ENCODE results near the gene HLTF.

HLTF gene

DNA sequence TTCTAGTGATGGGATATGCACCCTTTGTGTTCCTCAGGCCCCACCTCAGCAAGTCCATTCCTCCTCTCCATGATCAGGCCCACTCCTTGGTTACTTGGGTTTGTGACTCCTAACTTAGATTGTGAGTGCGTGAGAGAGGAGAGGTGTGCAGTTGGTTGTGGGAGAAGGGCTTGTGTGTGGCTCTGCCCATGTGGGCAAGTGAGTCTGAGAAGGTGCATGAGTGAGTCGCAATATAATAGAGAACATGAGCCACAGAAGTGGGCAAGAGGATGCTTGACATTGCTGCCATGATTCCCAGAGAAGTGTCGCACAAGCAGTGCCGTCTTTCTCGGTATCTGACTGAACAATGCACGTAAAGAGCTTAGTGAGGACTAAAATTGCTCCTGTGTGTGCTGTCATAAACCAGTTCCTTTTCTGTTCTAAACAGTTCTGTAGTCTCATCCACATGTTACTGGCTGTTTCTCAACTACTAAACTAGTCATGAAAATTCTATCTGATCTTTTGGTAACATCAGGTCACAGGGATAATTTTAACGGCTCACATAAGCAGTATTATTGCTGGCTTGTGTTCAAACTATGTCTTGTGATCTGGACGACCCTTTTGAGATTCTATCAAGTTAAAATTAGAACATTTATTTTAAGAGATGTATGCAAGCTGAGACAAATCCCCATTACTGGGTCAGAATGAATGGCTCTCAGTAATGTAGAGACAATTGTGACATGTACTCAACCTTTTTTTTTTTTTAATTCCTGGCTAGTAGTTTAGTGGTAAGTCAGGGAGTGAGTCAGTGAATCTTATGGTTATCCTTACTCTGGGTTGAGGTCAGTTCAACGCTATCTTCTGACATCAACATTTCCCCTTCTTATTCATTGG is 69.4 kb downstream of the HLTF start:
- no peak for DNase-seq (ENCODE audit: low read depth)

DNA sequence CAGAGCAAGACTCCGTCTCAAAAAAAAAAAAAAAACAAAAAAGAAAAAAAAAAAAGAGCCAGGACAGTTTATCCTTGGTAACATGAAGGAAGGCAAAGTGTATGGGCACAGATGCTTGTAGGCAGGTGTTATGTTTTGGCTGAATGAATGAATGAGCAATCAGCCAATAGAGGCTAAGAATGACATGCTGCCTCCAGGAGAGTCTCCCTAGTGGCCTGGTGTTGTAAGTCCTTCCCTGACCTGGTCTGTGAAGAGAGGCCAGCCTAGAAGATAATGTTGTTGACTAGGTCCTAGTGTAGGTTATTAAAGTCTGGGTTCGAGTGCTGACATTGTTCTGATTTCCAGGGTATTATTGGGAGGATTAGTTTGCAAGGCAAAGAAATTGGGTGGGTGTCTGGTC is 70.1 kb downstream of the HLTF start:
- no peak for DNase-seq (ENCODE audit: low read depth)

DNA sequence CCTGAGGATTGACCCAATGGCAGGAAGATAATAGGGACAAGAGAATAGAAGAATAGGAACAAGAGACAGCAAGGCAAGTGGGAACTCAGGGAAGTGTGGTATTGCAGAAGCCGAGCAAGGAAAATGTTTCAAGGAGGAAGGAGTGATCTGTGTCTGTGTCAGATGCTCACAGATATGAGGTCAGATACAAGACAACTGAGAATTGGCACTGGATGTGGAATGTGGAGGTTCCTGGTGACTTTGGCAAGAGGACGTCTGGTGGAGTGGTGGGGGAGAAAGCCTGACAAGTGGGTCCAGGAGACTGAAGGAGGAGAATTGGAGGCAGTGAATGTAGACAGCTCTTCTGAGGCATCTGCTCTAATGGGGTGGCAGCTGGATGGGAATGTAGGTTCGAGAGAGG is 70.9 kb downstream of the HLTF start:
- no peak for DNase-seq (ENCODE audit: low read depth)

DNA sequence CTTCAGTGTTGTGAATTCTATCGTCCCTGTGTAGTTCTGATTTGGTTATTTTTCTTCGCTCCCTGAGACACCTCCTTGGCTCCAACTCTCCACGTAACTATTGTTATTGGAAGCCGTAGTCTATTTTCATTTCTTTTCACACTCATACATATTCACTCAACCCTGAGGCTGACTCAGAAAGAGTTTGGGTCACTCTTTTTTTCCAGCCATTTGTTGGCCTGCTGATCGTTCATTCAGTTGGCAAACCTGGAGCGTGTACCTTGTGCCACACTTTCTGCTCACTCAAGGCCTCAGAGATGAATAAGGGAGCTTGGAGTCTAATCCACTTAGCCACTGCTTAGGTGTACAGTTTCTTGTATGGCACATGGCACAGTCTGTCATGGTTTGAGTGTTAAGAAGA is 72.6 kb downstream of the HLTF start:
- no peak for DNase-seq (ENCODE audit: low read depth)

DNA sequence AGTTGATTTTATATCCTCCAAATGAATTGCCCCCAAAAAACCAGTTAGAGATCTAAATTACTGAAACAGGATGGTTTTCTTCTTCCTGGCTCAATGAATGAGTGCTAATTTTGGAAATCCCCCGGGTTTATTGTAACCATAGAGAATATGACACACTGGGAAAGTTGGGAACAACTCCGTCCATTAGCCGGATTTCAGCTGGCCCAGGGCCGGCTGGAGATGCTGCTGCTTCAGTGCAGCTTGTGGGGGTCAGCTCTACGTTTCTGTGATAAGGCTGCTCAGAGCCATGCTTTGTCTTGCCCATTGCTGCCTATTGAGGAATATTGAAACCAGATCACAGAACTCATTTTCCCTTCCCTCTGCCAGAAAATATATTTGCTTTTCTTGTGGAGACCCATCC is 74.7 kb downstream of the HLTF start:
- DNase-seq (ENCODE audit: low read depth) = no peak

DNA sequence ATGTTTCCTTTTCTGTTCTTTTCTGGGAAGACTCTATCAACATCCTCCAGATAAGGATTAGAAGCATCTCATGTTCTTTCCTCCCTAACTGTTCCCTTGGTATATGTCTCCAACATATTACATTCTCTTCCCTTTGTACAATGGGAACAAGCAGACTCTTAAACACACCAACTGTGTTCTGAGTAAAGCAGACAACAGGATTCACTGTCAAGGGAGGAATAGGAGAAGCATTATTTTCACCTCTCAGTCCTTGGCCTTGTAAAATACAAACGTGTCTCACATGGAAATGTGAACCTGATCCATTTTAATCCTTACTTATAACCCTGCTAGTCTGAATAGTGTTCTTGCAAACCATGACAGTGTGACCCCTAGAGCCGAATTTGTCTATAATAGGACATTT is 75.4 kb downstream of the HLTF start:
- DNase-seq (ENCODE audit: low read depth) = no peak

DNA sequence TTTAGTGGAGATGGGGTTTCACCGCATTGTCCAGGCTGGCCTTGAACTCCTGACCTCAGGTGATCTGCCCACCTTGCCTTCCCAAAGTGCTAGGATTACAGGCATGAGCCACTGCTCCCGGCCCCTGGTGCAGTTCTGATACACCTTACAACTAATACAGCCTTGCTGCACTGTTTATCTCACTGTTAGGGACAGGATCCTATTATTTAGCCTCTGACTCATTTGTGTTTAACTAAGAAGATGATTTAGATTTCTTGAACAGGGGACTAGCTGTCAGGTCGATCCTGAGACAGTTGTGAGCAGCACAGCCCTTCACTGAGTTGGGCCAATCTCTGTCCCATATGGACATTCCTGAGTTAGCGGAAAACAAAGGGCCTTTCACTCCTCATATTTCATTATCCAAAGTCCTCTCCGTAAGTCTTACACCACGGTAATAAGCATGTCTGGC is 75.8 kb downstream of the HLTF start:
- DNase-seq (ENCODE audit: low read depth) = no peak

DNA sequence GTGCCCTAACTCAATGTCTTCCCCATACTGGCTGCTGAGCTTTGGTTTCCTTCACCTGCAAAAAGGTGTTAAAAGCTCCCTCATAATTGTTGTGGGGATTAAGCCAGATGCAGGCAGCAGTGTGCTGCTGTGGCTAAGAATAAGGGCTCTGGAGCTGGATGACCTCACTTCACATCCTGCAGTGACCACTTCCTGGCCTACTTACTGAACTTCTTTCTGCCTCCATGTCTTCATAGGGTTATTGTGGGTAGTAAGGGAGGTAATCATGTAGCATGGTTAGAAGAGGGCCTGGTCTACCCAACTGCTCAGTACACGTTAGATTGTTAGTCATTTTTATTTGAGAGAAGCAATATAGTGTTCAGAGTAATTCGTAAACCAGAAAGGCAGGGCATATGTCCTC is 76.6 kb downstream of the HLTF start:
- DNase-seq (ENCODE audit: low read depth) = peak; percentile 5

DNA sequence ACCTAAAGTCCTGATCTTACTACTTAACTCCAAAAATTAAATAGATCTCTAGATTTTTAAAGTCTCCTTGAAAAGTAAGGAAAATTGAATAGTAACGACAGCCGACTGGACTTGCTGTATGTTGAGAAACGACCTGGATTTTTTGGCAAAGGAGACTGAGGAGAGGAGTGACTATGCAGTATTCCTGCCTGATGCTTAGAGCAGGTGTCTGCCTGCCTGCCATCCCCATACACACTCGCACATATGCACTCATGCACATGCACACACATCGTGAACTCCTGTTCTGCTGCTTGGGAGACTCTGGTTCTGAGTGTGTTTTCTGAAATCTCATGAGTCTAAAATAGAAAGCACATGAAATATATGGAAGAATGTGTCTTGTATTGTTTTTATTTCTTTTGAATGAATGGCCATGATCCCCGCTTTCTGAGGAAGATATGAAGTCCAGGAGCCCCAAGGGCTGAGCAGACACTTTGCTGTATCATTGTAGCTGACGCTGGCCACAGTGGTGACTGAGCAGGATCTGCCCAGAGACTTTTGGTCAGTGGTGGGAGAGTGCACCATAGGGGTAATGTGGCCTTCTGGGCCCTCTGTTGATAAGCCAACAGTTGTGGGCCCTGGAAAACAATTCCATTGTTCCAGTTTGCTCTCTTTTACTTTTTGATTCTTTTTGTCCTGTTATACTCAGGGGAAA is 78.6 kb downstream of the HLTF start:
- DNase-seq (ENCODE audit: low read depth) = no peak

DNA sequence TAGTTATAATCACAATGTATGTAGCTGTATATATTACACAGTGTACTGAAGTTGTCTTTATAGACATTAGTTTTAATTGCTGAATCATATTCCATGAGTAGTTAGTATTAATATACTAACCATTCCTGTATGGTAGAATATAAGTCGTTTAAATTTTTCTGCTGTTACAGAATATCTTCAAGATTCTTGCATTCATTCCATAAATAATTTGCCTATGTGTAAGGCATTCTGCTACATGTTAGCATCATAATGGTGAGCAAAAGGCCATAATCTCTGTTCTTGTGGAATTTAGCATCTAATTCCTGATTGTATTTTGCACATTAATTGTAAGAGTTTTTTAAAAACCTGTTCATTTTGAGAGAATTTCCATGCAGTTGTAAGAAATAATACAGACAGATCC is 80.9 kb downstream of the HLTF start:
- DNase-seq (ENCODE audit: low read depth) = no peak

DNA sequence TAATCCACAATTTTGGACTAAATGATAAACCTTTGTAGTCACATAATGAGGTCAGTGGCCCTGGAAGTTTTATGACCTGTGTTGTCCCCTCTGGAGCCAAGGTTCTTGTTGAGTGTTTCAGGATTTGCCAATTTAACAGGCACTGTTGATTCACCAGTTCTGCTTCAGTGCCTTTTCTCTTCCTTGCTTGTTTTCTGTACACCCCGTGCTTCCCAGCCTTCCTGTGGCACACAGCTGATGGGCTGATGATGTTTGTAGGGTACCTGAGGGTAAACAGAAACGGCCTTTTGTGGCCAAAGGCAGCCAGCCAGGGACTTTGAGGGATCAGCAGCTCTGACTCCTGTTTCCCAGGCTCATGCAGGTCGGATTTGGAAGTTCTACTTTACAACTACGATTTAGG is 81.7 kb downstream of the HLTF start:
- no peak for DNase-seq (ENCODE audit: low read depth)

DNA sequence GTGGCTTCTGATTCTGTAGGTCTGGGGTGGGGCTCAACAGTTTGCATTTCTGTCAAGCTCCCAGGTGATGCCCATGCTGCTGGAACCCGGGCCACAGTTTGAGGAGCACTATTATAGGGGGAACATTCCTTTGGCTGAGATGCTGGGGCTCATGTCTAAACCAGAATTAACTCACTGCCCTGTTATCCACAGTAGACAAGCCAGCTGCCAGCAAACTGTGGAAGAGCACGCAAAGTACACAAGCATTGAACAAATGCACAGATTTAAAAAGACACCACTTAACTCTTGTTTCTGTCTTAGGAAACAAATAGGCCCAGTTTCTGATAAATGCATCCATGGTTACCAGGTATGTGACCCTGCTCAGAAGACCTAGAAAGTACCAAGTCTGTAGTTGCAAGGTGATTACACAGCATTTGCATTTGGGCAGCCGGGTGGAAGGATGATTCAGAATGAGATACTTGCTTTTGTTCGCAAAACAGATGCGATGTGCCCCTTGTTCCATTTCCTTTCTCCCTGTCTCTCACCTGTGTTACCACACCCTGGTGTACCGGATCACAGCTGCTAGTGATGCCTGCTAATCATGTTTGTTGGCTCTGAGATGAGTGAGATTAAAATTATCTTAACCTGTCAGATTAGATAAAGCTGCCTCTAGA is 82.6 kb downstream of the HLTF start:
- no peak for DNase-seq (ENCODE audit: low read depth)

DNA sequence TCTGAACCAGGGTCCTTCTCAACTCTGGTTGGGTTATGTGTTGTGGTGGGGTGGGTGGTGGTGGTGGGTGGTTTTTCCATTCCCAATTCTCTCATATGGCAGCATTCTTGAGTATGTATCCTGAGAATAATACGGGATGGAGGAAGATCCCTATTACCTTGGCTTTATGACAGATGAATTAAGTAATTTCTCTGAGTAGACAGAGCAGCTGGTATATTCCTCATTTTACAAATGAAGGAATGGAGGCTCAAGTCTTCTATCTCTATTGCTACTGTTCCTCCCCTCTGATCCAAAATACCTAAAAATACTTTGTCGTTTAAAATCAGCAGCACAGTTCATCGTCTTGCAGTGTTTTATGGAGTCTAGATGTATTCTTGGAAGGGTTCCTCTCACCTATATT is 84.6 kb downstream of the HLTF start:
- DNase-seq (ENCODE audit: low read depth) = no peak

DNA sequence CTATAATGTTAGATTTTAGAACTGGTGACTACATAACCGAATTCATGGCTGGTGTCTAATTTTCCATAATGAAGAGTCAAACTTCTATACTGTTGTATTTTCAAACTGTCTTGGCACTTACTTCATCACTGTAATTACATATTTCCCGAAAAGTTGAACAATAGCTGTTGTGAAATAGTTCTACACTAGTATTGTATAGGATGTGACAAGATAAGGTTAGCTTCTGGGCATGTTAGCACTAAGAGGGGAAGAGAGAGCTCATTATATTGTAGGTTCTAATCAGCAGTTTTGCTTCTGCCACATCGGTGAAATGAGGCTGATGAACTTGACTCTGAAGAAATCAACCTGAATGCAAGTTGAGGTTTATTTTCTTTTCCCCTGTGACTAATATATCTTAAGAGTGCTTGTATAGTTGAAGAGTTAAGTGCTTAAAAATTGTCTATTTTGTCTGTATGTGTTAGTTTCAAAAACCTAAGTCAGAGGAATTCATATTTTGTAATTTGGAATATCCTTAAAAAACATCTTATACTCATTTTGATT is 86.1 kb downstream of the HLTF start:
- no peak for DNase-seq (ENCODE audit: low read depth)

DNA sequence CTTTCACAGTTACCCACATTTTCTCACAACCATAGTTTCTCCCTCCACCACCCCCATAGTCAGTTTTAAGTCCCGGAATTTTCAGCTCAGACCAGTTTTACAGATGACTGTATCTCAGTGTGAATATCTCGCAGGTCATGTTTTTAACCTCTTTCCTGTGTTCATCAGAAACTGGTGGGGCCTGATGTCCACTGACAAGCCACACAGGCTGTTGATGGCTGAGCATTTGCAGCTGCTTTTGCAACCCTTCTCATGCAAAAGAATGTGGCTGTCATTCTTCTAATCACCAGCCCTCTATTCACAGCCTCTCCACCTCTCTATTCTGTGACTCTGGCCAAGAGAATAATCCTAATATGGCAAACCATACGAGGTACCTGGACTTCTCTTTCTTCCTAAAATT is 86.5 kb downstream of the HLTF start:
- no peak for DNase-seq (ENCODE audit: low read depth)

DNA sequence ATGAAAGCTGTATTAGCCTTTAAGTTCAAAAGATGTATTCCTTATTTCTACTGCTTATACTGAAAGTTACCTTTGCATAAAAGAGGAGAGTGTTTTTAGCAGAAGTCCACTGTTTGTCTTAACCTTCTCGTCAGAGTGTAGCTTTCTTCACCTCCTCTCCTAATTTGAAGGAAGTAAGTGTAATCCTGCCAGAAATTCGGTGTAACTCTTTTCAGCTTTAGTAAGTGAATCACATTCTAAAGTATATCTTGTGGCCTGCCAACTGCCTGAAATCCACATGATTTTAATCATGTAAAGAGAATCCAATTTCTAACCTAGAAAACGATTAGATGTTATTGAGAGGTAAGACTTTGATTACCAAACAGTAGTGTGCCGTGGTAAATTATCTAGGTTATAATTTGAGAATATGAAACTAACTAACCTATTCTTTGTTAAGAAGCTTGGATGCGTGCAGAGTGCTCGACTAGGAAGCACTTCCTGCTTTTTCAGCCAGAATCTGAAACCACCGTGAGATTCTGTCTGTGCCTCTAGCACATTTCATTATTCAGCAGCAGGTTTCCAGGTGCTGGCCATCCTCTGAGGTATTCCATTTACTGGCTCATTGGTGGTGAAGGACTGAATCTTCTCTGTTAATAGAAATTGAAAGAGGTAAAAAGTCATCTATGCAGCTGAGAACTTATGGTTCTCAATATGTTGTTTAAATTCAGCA is 87.5 kb downstream of the HLTF start:
- no peak for DNase-seq (ENCODE audit: low read depth)

DNA sequence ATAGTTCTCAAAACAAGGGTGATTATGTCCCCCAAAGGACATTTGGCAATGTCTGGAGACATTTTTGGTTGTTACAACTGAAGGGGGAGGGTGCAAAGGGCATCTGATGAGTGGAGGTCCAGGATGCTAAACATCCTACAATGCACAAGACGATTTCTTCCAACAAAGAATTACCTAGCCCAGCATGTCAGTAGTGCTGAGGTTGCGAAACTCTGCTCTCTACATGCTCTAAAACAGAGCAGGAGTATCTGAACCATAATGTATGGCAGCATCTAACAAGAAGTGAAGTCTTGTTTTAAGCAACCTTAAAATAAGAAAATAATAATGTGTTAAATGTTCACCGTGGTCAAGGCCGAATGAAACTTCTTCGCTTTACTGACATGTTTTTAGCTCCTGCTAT is 88.0 kb downstream of the HLTF start:
- DNase-seq (ENCODE audit: low read depth) = no peak

DNA sequence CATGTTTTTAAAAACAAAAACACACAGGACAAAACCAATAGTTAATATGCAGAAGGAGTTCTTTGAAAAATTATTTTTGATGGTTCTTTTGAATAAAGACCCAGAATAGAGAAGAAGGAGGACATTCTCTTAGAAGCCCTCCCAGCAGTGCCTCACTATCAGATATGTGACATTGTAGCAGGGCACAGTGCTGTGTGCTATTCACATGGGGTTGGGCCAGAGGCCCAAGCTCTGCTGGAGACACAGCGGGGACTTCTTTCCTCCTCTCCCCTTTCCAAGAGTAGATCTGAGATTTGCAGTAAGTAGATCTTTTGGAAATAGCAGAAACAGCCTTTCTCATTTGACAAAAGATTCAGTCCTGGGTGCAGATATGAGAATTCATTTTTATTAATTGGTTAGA is 88.7 kb downstream of the HLTF start:
- DNase-seq (ENCODE audit: low read depth) = no peak

DNA sequence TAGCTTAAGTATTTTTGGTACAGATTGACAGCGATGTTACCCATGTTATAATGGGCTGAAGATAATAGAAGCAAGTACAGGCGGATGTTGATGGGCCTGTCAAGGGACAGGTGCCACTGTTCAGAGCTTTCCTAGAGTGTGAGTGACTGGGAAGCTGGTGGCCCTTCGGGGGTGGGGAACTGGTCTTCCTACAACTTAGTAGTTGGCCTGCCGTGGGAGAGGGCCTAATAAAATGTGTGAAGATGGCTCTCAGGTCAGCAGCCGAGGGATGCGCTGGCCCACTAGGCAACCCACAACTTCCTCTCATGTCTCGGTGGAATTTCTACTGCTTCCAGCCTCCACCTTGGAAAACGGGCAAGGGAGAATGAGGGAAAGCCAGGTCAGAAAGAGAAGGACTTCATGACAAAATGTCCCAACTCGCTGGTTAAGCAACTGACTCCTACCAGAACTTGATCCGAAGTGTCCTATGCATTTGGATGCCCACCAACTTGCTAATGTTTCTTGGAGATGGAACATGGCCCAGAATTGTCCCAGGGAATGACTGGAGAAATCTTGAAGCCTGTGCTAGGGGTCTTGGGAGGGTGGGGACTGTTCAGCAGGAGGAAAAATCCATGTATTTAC is 93.6 kb downstream of the HLTF start:
- DNase-seq (ENCODE audit: low read depth) = no peak

DNA sequence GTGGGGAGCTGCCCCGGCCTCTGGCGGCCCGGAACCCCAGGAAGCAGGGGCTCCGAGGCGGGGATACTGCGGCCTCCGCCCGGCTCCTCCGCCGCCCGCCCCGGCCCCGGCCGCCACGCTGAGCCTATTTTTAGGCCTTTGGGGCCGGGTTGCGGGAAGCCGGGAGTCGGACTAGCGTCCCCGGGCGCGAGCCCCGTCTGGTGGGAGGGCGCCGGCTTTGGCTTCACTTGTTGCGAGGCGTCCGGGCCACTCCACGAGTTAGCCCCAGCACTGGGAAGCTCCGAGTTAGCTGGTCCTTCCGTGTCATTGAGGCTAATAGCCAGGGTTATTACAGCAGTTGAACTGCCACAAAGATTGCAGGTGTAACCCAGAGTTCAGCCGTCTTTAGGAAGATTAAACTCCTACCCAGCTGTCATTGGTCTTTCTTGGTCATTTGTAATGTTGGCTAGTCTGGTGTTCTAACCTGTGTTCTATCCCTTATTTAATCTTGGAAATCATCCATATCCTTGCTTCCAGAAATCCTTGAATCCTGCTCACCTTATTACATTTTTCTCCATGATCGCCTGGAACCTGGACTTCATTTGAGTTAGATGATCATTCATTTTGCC is 94.2 kb downstream of the HLTF start:
- no peak for DNase-seq (ENCODE audit: low read depth)
